ENCODE results near the gene TTC7B. TPM values are rescaled to one million over a fixed set of nuclear protein-coding genes. Genes with fewer than 3 reads are reported as not detected.

The TTC7B gene
- total RNA-seq, 4 donors from 2014 or later, result 35.0 to 78.7 (median 36.8) TPM

GRCh38 chr14:90720336-90720735 is 95.9 kb downstream of the TTC7B start:
- TF ChIP-seq CTCF (IDR thresholded peaks at IDR 0.05 in 4 of 5, conservative IDR thresholded peaks at IDR 0.05 in 1 of 5), result no peak
- no peak for TF ChIP-seq POLR2A (IDR thresholded peaks at IDR 0.05)
- Histone ChIP-seq H3K4me1 (peaks cover 41 to 47% of the 10 kb centered on the region in 2 donors), H3K36me3 (no peaks in the 10 kb centered on the region), H3K4me3 (no peak overlapping the region), H3K27ac (peak overlapping the region; percentile 0 to 79 (median 77)), H3K27me3 (no peaks in the 10 kb centered on the region), H3K9me3 (no peaks in the 10 kb centered on the region)
- ATAC-seq (peak; percentile 20 to 25), DNase-seq (no peak)
- intact Hi-C loops (cut with DNase I; ENCODE audit: low total_unique reads), result loop anchor here (5.0 kb wide), 1 partner anchor 37 kb away; no protein-coding TSS in a partner anchor
- in situ Hi-C loops (cut with MboI; ENCODE audit: low sequenced_read_pairs in 4 of 4), result loop anchor here in 1 of 4 donors (25.0 kb wide), 1 partner anchor 408 kb away; no protein-coding TSS in a partner anchor

GRCh38 chr14:90717916-90718315 is 98.3 kb downstream of the TTC7B start:
- H3K27ac ChIP-seq, result peak overlapping the region; percentile 31 to 79 (median 36)
- ATAC-seq (no peak), DNase-seq (no peak)
- no peak overlapping the region for H3K4me3 ChIP-seq
- H3K27me3 ChIP-seq, result no peaks in the 10 kb centered on the region
- in situ Hi-C loops (cut with MboI; ENCODE audit: low sequenced_read_pairs in 4 of 4) (loop anchor here in 1 of 4 donors (25.0 kb wide), 1 partner anchor 406 kb away; no protein-coding TSS in a partner anchor), intact Hi-C loops (cut with DNase I; ENCODE audit: low total_unique reads) (no loop called here)
- H3K9me3 ChIP-seq, result no peaks in the 10 kb centered on the region
- H3K36me3 ChIP-seq, result no peaks in the 10 kb centered on the region
- H3K4me1 ChIP-seq, result peaks cover 44 to 53% of the 10 kb centered on the region in 2 donors
- TF ChIP-seq POLR2A (IDR thresholded peaks at IDR 0.05) (no peak), CTCF (IDR thresholded peaks at IDR 0.05 in 4 of 5, conservative IDR thresholded peaks at IDR 0.05 in 1 of 5) (no peak)

DNA sequence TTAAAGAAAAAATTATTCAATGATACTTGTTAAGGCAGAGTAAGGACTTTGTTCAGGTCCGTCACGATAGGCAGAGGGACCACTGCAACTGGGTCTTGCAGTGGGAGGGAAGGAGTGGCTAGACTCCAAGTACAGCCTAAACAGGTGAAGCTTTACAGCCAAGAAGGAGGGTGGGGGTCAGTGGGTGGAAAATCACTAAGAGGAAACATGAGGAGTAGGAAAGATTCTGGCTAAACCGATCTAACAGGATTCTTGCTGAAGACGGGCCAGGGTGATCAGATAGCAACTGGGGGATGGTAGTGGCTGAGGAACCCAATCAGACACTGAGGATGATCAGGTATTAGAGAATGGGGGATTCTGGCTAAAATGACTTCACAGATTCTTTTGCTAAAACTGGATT is 100.2 kb downstream of the TTC7B start:
- Histone ChIP-seq H3K4me3 (no peak overlapping the region), H3K36me3 (no peaks in the 10 kb centered on the region), H3K27ac (peak overlapping the region; percentile 75 to 83 (median 78)), H3K4me1 (peaks cover 33 to 41% of the 10 kb centered on the region in 2 donors), H3K9me3 (no peaks in the 10 kb centered on the region), H3K27me3 (no peaks in the 10 kb centered on the region)
- ATAC-seq (peak; percentile 17 to 53), DNase-seq (no peak)
- in situ Hi-C loops (cut with MboI; ENCODE audit: low sequenced_read_pairs in 4 of 4), result loop anchor here in 1 of 4 donors (25.0 kb wide), 1 partner anchor 404 kb away; no protein-coding TSS in a partner anchor
- intact Hi-C loops (cut with DNase I; ENCODE audit: low total_unique reads), result no loop called here
- TF ChIP-seq POLR2A (IDR thresholded peaks at IDR 0.05), result no peak
- TF ChIP-seq CTCF (IDR thresholded peaks at IDR 0.05 in 4 of 5, conservative IDR thresholded peaks at IDR 0.05 in 1 of 5), result no peak

DNA sequence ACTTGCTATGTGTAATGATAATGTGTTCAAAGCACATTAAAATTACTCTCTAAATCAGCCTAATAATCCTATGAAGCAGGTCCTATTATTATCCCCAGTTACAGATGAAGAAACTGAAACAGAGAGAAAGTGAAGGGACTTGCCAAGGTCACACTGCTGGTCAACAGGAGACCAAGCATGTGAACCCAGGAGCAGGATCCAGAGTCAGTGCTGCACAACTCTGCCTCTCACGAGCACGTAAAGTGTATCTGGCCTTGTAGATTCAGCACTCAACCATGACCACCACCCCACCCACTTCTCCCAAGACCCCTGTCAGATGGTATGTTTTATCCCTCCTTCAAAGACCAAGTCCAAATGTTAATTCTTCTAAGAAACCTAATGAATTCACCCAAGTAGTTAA is 100.7 kb downstream of the TTC7B start:
- Histone ChIP-seq H3K4me1 (peaks cover 28 to 36% of the 10 kb centered on the region in 2 donors), H3K36me3 (no peaks in the 10 kb centered on the region), H3K27ac (peak overlapping the region; percentile 75 to 83 (median 78)), H3K9me3 (no peaks in the 10 kb centered on the region), H3K27me3 (no peaks in the 10 kb centered on the region), H3K4me3 (no peak overlapping the region)
- no peak for TF ChIP-seq CTCF (IDR thresholded peaks at IDR 0.05 in 4 of 5, conservative IDR thresholded peaks at IDR 0.05 in 1 of 5)
- peak in 1 of 2 donors; percentile 36 for TF ChIP-seq POLR2A (IDR thresholded peaks at IDR 0.05)
- intact Hi-C loops (cut with DNase I; ENCODE audit: low total_unique reads), result no loop called here
- in situ Hi-C loops (cut with MboI; ENCODE audit: low sequenced_read_pairs in 4 of 4), result loop anchor here in 1 of 4 donors (25.0 kb wide), 1 partner anchor 403 kb away; no protein-coding TSS in a partner anchor
- peak; percentile 87 to 90 for ATAC-seq
- peak; percentile 38 to 50 for DNase-seq

All from gastrocnemius medialis (tissue), 4 donors.